ENCODE results near the gene MCOLN2. TPM values are rescaled to one million over a fixed set of nuclear protein-coding genes. Genes with fewer than 3 reads are reported as not detected.
"Not testable (repeated sequence)": the region's sequence is repeated elsewhere in the genome, so short reads cannot be mapped to it uniquely, and the experiment has no call there.

MCOLN2 gene
- polyA plus RNA-seq, 4 donors, result 0.44 to 1.5 (median 0.92) TPM

DNA sequence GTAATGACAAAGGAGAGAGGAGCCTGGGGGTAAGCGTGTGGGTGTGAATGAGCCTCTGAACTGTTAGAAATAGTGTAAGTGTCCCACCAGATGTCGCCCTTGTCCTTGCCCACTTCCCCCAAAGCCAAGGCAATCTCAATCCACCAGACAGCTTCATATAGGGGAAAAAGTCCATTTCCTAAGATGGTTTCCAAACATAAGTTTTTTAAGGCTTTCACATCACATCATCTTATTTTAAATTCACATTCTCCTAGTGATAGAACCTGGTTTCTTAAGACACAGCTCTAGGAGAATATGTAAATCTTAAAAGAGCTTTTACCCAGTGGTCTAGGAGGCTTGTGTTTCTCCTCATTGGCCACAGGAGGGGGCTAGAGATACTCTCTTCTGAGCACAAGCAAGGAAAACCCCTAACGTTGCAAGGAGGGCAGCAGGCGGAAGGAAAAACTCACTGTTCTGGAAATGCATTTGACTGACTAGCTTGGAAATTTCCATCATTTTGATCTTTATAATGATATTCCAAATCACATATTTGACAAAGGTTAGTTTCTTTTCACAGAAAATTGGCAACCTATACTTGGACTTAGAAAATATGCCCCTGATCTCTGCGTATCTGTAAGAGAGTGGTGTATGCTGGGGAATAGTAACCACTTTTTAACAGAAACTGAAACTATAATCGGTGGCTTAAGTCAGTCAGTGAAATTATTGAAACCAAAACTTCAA, 52.0 kb downstream of the MCOLN2 start:
- DNase-seq (ENCODE audit: low read depth in 4 of 4, low spot score in 2 of 4), result peak; percentile 78 to 94 (median 84)

DNA sequence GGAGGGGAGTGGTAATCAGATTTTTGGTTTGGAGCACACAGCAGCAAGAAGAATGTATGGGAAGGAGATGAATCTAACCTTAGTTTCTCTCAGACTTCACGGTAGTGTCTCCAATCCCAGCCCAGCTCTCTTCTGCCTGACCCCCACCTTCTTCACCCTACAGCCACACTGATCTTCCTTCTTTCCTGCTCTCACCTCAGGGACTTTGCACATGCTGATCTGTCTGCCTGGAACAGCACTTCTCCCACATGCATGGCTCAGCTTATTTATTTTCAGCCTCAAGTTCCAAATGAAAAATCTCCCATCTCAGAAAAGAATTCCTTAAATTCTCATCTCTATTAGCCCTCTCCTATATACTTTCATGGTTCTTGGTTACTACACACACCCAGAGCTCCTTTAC, 55.1 kb downstream of the MCOLN2 start:
- DNase-seq (ENCODE audit: low read depth in 4 of 4, low spot score in 2 of 4), result no peak

DNA sequence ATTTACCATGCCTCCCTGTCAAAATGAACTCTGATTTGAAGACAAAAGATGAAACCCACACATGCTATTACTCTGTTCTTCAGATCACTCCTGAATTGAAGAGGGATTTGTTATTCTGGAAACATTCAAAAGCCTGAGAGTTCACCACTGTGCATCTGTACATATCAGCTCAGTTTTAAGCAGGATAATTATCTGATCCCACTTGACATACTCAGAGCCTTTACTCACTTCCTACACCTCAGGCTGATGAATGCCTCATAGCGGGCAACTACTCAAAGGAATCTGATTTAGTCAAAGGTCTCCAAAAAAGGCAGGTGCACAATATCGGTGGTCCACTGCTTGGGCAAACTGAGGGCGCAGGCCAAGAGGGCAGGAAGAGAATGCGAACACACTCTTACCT, 56.4 kb downstream of the MCOLN2 start:
- DNase-seq (ENCODE audit: low read depth in 4 of 4, low spot score in 2 of 4), result no peak

DNA sequence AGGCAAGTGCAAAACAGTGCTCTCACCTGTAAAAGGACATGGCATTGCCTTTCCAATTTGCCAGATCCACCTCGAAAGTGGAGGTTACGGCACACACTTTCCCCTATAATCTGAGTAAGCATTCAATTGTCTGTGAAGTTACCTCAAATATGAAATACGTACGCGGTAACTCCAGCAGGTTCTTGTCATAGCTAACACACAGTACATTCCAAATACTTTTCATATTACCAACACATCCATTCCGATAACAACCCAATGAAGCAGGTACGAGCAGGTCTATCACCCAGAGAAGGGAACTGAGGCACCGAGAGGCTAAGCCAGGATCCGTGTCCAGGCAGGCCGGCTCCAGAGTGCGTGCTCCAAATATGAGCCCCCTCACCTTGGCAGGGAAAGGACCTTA, 57.2 kb downstream of the MCOLN2 start:
- DNase-seq (ENCODE audit: low read depth in 4 of 4, low spot score in 2 of 4), result no peak

DNA sequence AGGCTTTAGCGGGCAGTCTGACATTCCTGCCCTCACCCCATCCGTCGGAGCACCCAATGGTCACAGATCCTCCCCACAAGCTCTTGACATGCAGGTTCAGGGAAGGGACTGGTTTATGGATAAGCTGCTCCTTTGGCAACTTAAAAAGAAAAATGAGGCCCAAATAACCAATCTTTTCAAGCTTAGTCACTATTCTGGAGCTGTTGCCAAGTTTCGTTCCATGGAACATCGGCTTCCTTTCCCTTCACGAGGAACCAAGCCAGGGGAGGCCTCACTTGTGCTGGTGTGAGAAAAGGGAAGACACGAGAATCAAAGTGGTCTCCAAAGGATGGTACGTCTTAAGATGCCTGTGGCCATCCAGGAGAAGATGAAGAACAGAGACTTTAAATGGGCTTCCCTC, 57.8 kb downstream of the MCOLN2 start:
- DNase-seq (ENCODE audit: low read depth in 4 of 4, low spot score in 2 of 4), result no peak

DNA sequence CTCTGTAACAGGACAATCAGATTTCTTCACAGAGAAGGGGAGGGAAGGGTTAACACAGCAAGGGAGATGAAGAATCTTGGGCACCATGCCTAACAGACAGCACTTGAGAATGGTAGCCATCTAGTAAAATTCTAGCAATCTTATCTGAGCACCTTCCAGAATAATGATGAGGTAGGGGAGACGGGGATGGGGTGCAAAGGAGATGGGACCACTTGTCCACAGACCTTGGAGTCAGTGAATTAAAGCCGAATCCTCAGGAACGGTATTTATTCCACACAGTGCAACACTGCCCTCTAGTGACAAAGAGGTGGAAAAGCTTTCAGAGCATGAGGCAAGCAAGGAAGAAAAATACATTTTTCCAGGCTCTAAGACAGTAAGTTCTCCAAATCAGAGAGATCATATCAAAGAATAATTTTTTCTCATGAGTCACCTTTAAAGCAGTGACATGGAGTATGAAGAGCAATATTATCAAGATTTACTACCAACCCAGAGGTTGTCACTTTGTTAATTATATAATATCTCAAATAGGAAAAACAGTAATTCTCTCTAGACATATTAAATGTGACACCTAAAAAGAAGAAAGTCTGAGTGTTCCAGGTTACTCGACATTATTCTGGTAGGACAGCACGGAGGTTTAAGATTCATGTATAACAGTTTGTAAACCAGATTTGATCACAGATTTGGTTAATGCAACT, 60.6 kb downstream of the MCOLN2 start:
- DNase-seq (ENCODE audit: low read depth in 4 of 4, low spot score in 2 of 4), result peak; percentile 34 to 70 (median 52)

DNA sequence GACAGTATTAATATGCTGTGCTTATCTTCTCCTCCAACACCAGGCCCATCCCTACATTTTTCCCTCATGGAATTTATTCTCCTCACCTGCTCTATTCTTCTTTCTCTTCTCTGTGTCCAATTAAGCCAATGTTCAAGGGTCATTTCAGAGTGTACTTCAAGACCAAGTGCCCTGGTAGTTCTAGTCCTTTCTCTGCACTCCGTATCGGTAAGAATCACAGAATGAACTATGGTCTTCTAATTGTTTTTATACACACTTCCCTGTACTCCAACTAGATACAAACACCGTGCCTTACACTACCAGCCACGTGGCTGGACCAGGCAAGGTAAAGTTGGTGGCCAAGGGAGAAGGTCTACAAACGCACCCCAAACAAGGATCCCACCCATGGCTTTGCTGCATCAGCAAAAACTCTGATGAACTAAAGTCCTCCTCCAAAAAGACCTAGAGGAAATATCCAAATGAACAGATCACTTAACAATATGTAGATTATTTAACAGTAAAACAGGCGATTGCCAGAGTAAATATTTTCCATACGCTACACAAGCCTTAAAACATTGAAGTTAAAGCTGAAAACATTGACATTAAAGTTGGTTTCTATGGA, 63.8 kb downstream of the MCOLN2 start:
- no peak for DNase-seq (ENCODE audit: low read depth in 4 of 4, low spot score in 2 of 4)

DNA sequence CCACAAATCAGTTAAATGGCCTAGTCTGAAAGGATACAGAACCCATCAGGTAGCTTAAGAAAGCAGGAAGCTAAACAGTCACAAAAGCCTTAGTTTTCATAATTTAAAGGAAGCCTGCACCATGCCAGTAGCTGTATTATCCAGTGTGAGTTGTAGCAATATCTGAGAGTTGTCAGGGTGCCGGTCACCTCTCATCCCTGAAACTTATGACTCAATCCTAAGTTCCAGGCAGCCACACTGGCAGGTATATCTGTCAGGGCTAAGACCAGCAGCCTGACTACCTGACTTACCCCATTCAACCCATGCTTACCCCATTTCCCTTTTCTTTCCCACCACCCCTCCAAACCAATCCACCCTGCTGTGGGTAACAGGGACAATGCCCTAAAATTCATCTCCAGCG, 66.1 kb downstream of the MCOLN2 start:
- no peak for DNase-seq (ENCODE audit: low read depth in 4 of 4, low spot score in 2 of 4)

DNA sequence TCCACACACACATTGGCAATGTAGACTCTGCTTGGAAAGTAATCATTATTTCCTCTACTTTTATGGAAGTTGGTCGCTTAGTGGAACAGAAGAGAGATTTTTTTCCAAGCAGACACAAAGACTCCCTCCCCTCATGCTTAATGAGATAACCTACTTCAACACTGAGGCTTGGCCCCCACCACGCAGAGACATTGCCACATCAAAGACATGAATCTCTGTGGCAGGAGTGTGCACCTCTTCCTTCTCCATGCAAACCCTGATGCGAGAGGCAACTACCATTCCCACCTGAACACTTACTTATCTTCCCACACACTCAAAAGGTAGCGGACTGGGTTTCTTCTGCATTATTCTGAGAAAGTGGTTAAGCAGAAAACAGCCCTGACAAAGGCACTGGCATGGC, 66.6 kb downstream of the MCOLN2 start:
- no peak for DNase-seq (ENCODE audit: low read depth in 4 of 4, low spot score in 2 of 4)

DNA sequence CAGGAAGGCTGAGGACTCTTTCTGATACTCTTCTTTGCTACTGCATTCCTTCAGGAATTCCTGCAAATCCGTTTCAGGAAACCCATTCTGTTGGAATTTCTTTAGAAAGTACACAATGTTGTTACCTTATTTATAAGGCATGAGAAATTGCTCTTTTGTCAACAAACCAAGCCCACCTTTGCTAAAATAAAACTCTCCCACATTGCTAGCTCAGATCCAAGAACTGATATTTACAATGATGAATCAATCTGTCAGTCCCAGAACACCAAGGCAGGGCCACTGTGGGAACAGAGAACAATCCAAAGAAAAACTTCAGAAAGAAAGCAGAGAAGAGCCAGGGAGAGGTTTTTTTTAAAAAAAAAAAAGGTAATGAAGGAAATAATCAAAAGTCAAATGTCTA, 67.3 kb downstream of the MCOLN2 start:
- DNase-seq (ENCODE audit: low read depth in 4 of 4, low spot score in 2 of 4), result no peak

DNA sequence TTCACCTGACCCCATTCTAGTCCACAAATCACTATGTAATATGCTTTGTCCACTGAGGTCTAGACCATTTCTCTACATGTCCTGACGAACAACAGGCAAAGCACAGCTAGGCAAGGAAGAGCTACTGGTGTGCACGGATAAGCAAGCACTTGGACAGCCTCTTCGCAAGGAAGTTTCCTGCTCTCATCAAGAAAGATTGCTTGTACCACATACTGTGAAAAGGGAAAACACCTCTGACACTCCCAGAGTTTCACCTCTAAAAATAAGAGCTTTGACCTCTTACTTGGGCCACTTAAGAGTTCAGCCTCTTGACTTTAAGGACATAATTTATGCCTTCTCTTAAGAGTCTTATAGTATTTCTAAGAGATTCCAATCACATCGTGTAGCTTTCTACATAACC, 67.9 kb downstream of the MCOLN2 start:
- no peak for DNase-seq (ENCODE audit: low read depth in 4 of 4, low spot score in 2 of 4)

DNA sequence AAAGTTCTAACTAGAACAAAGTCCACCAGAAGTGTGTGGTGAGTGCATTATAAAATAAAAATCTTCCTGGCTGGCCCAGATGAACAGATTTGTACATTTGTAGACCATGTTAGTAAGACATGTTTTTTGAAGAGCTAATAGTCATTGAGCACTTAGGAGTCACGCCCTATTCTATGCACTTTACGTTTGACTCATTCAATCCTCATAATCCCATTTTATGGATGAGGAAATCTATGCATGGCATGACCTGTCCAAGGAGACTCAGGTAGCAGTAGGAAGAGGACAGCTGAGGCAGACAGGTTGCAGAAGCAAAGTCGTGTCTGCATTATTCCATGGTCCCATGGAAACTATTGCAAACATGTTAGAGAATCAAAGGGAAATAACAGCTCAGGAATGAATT, 73.6 kb downstream of the MCOLN2 start:
- DNase-seq (ENCODE audit: low read depth in 4 of 4, low spot score in 2 of 4), result no peak

DNA sequence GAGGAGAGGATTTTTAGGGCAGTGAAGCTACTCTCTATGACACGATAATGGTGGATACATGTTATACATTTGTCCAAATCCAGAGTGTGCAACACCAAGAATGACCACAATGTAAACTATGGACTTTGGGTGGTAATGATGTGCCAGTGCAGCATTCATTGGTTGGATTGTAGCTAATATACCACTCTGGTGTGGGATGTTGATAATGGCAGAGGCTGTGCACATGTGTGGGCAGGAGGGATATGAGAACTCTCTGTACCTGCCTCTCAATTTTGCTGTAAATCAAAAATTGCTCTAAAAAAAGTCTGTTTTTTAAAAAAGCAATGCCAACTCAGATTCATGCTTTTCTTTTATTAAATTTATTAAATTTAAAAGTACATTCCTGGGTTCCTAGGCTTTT, 76.8 kb downstream of the MCOLN2 start:
- DNase-seq (ENCODE audit: low read depth in 4 of 4, low spot score in 2 of 4), result no peak

DNA sequence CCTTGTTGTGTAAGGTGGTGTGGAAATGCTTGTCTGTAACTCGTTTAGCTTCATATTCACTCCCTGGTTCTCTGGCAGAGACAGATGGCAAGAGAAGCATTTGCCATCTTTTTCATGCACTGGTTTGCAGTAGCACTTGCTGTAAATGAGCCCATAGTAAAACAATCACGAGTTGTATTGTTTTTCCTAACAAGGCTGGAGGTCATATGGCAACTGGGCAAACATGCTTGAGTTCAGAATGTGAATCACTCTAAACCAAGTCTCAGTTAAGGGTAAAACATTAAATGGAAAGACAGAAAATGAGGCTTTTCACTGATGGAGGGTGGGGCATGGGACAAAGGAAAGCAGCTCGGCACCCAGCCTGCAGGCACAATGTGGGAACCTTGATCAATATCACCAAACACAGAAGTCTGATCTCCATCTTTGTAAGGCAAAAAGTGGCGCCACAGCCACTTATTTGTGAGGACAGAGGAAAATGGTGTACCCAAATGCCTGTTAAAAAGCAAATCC, 77.4 kb downstream of the MCOLN2 start:
- DNase-seq (ENCODE audit: low read depth in 4 of 4, low spot score in 2 of 4), result no peak

DNA sequence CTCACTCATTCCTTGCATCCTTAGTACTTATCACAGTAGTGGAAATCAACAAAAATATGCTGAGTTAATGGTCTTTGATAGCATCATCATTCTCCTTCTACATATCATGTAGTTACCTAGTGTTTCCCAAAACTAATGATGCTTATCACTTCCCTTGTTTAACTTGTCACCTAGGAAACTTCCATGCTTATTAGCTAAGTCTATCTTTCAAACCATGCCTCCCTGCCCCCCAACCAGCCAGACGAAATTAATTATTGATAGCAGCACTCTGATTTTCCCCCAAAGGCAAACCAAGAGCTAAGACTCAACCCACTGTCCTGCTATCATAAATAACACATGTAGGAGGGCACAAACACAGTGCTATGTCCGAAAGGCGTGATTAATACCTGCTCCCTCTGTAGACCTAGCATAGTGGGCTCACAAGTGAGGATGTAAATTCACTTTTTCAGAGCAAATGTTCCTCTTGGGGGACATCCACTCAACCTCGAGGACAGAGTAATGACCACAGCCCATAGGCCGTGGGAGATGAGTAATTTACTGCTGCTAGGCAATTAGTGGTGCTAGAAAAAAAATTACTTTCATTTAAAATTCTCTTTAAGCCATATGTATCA, 78.1 kb downstream of the MCOLN2 start:
- no peak for DNase-seq (ENCODE audit: low read depth in 4 of 4, low spot score in 2 of 4)

DNA sequence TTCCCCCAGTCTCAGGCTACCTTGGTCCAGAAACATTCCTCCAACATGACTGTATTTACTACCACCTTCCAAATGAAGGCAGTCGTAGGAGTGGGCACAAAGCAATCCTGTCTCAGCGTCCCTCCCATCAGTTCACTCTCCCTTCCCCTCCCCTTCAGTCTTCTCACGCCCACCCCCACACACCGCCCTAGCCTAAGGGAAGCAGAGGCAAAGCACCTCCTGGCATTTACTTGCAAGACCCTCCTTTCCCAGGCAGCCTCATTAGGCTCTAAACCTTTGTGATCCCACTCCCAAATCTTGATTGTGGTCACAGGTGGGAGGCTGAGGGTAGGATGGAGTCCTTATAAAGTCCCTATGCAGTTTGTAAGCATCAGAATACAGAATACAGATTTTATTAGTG, 80.0 kb downstream of the MCOLN2 start:
- no peak for DNase-seq (ENCODE audit: low read depth in 4 of 4, low spot score in 2 of 4)

DNA sequence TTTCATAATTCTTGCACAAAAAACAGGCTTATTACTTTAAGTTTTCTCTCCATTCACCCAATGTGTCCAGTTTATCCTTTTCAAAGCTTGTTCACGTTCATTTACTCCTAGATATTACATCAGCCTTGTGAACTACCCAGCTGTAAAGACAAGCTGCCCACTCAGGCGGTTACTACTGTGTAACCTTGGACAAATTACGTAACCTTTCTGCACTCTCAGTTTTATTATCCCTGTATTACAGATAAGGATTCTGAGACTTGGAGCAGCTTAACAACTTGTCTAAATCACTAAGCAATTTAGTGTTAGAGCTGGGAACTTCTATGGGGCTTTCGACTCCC, 83.4 kb downstream of the MCOLN2 start:
- no peak for DNase-seq (ENCODE audit: low read depth in 4 of 4, low spot score in 2 of 4)

DNA sequence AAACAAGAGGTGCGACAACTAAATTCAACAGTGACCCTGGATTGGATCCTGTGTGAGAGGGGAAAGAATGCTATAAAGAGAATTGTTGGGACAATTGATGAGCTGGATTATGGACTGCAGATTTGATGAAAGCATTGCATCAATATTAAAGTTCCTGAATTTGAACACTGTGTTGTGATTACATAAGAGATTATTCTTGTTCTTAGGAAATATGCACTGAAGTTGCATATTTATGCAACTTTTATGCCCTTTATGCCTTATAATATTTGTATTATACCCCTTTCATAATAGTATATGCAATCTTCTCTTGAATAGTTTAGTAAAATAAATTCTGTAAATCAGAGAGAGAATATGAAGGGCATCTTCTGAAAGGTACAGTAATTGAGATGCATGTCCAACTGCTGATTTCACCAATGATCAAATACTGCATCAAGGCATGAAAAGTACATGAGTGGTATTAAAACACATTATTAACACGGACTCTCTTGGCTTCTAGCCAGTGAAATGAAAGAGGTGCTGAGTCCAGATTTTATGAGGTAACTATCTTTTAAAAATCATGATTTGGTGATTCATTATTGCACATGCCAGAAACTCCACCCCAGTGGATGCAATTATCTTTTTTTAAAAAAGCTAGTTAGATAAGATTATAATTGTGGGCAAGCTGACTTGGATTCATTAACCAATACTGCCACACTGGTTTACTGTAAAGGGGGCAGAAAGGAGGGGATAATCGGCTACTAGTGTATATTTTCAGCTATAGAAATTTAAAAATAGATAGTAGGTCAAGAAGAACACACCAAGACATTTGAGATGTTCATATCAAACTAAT, 84.0 kb downstream of the MCOLN2 start:
- DNase-seq (ENCODE audit: low read depth in 4 of 4, low spot score in 2 of 4), result no peak

DNA sequence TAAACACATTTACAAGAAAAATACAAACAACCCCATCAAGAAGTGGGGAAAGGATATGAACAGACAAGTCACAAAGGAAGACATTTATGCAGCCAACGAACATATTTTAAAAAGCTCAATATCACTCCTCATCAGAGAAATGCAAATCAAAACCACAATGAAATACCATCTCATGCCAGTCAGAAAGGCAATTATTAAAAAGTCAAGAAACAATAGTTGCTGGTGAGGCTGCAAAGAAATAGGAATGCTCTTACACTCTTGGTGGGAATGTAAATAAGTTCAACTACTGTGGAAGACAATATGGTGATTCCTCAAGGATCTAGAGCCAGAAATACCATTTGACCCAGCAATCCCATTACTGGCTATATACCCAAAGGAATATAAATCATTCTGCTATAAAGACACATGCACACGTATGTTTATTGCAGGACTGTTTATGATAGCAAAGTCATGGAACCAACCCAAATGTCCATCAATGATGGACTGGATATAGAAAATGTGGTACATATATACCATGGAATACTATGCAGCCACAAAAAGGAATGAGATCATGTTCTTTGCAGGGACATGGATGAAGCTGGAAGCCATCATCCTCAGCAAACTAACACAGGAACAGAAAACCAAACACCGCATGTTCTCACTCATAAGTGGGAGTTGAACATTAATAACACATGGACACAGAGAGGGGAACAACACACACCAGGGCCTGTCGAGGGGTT, 88.0 kb downstream of the MCOLN2 start:
- not testable (repeated sequence) for DNase-seq (ENCODE audit: low read depth in 4 of 4, low spot score in 2 of 4)
